RPMI7951 (cell line): ENCODE results near the gene PREPL. TPM values are rescaled to one million over a fixed set of nuclear protein-coding genes. Genes with fewer than 3 reads are reported as not detected.

Experiments used
- total RNA-seq: library from RNA; depleted of rRNA; stranded (reverse); fragments of >200 nt; shearing (Covaris generic); gene quantifications from 2 replicates; pipeline ENCODE4 v1.2.3, GENCODE V29; 2014; rRNA removed

PREPL gene
- total RNA-seq, 1 experiment from 2014 or later, result 53.3 TPM

Other genes with a start within 250 kb of the PREPL start
- gene PPM1B, start 192.6 kb downstream of the PREPL start, total RNA-seq, result 28.0 and 33.6 TPM in 2 replicates
- gene SLC3A1, start 86.0 kb downstream of the PREPL start, total RNA-seq, result under 0.01 and 0.29 TPM in 2 replicates
- gene CAMKMT, start 453 bp upstream of the PREPL start, total RNA-seq, result 6.6 and 8.1 TPM in 2 replicates